ENCODE results near the gene HSBP1. TPM values are rescaled to one million over a fixed set of nuclear protein-coding genes. Genes with fewer than 3 reads are reported as not detected.

The HSBP1 gene
- total and polyA plus RNA-seq, 2 of the 8 experiments (the other 6 are each of a cell fraction or from before 2014, with no cell fraction given), result 78.4 to 219 TPM

DNA sequence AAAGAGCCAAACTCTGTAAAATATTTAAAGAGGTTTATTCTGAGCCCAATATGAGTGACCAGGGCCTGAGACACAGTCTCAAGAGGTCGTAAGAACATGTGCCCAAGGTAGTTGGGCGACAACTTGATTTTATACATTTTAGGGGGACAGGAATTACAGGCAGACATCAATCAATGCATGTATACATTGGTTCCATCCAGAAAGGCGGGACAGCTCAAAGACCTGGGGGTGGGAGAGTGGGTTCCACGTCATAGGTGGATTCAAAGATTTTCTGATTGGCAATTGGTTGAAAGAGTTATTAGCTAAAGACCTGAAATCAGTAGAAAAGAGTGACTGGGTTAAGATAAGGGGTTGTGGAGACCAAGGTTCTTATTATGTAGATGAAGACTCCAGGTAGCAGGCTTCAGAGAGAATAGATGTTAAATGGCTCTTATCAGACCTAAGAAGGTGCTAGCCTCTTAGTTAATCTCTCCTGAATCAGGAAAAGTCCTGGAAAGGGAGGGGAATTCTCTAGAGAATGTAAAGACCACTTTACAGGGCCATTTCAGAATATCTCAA, 32.4 kb downstream of the HSBP1 start:
- Histone ChIP-seq H3K23ac (ENCODE audit: insufficient read length) (no peak overlapping the region), H3K79me2 (ENCODE audit: control insufficient read depth in 1 of 2, insufficient read depth in 2 of 2, low read length in 2 of 2) (no peaks in the 10 kb centered on the region), H3K9ac (replicated peaks in 1 of 4; ENCODE audit: extremely low read depth in 1 of 4, low read depth in 3 of 4, low read length in 3 of 4) (peak overlapping the region in 2 of 4 experiments; percentile 40; a peak in 5 of 7 replicates), H2AFZ (ENCODE audit: low read length) (no peak overlapping the region), H3K4me3 (ENCODE audit: extremely low read depth in 1 of 4, insufficient read depth in 2 of 4, low read depth in 3 of 4, low read length in 4 of 4) (peak overlapping the region in 1 of 4 experiments; percentile 44; a peak in 2 of 8 replicates), H4K5ac (ENCODE audit: insufficient read length, low read depth, low read length) (peak overlapping the region; percentile 87), H4K20me1 (replicated peaks in 1 of 2; ENCODE audit: control insufficient read depth in 1 of 2, insufficient read depth in 2 of 2, low read length in 2 of 2) (no peaks in the 10 kb centered on the region), H3K4ac (replicated peaks; ENCODE audit: insufficient read length, low read depth, low read length) (peak overlapping the region; percentile 78), H2BK12ac (ENCODE audit: low read depth, low read length) (peak overlapping the region; percentile 98; the same call in 1 of the 2 replicates), H2BK20ac (ENCODE audit: low read length) (peak overlapping the region; percentile 94; the same call in 1 of the 2 replicates), H3K56ac (replicated peaks; ENCODE audit: insufficient read length, low read depth, low read length) (peak overlapping the region; percentile 62), H3K23me2 (ENCODE audit: low read depth, low read length) (no peaks in the 10 kb centered on the region), H3K4me2 (ENCODE audit: insufficient read depth in 1 of 2, low read depth in 2 of 2, low read length in 2 of 2) (peak overlapping the region; percentile 42 to 59), H3K27ac (ENCODE audit: low read depth, low read length) (peak overlapping the region; percentile 89), H4K91ac (replicated peaks; ENCODE audit: insufficient read length, low read length) (peak overlapping the region; percentile 80), H3K18ac (ENCODE audit: extremely low read depth, low read length) (peak overlapping the region; percentile 99), H2BK120ac (replicated peaks; ENCODE audit: low read depth, low read length) (peak overlapping the region; percentile 97), H3K79me1 (ENCODE audit: low read depth, low read length) (no peaks in the 10 kb centered on the region), H3K36me3 (ENCODE audit: control insufficient read depth in 2 of 4, insufficient read depth in 4 of 4, low read length in 3 of 4) (no peaks in the 10 kb centered on the region), H2AK5ac (ENCODE audit: low read depth, low read length) (peak overlapping the region; percentile 75; the same call in 1 of the 2 replicates), H3K27me3 (replicated peaks in 1 of 4; ENCODE audit: control insufficient read depth in 3 of 4, extremely low read depth in 1 of 4, insufficient read depth in 3 of 4, low read length in 3 of 4) (no peaks in the 10 kb centered on the region), H3K14ac (ENCODE audit: insufficient read length) (no peak overlapping the region), H3K9me3 (ENCODE audit: insufficient read depth in 2 of 2, low read depth in 1 of 2, low read length in 1 of 2) (no peaks in the 10 kb centered on the region; a peak in 1 of 4 replicates), H2BK5ac (ENCODE audit: low read depth, low read length) (peak overlapping the region; percentile 98), H3K4me1 (replicated peaks in 1 of 4; ENCODE audit: control insufficient read depth in 3 of 4, insufficient read depth in 4 of 4, low read length in 3 of 4) (peaks cover 15 to 41% (median 26%) of the 10 kb centered on the region in 4 experiments), H2BK15ac (ENCODE audit: low read length) (no peak overlapping the region), H4K8ac (ENCODE audit: extremely low read depth, insufficient read depth, low read length) (no peak overlapping the region)
- no peak for FAIRE-seq
- no peak for DNase-seq (ENCODE audit: low read depth in 1 of 2, low spot score in 2 of 2)
- ChIA-PET CTCF (ENCODE audit: partially characterized antibody) (interaction anchor here (0.8 to 3.3 kb wide), 2 partner anchors 10 to 47 kb away, joined by 3 to 10 read pairs; no protein-coding TSS in a partner anchor), POLR2A (ENCODE audit: partially characterized antibody) (interaction anchor here (0.7 to 5.9 kb wide), 9 partner anchors 8 to 431 kb away, joined by 3 to 54 read pairs (median 4); partner anchors contain the start of gene HSBP1)
- WGBS, 2 experiments (ENCODE audit: extremely low coverage in 1 of 2, insufficient coverage in 1 of 2, insufficient read length in 1 of 2, insufficient replicate concordance in 2 of 2, low coverage in 1 of 2, low lambda C conversion rate in 2 of 2, missing lambda C conversion rate in 1 of 2), result 9% methylated on average over 4 of the region's 4 CpGs; no CpG with 5 or more reads in 1 of the 2 experiments
- TF ChIP-seq TBP (IDR thresholded peaks at IDR 0.05; ENCODE audit: low read depth, low read length) (peak; percentile 23; the same call in 1 of the 2 replicates), CTBP2 (IDR thresholded peaks at IDR 0.05; ENCODE audit: borderline replicate concordance, insufficient read depth, insufficient read length, low read length) (no peak), GABPA (IDR thresholded peaks at IDR 0.05; ENCODE audit: borderline replicate concordance, insufficient read depth, low read length) (no peak), RBBP5 (IDR thresholded peaks at IDR 0.05; ENCODE audit: borderline replicate concordance, low read depth, low read length) (0 out of 2 replicates have a peak, but pooled peaks have one; percentile 46), ASH2L (IDR thresholded peaks at IDR 0.05; ENCODE audit: low read length) (peak; percentile 89), E2F6 (IDR thresholded peaks at IDR 0.05) (peak; percentile 59), MAX (IDR thresholded peaks at IDR 0.05) (peak; percentile 67; the same call in 1 of the 2 replicates)

Data from H1 (cell line).